Pericardium fibroblast (primary cell): ENCODE measurements around the gene INTS1. TPM values are rescaled to one million over a fixed set of nuclear protein-coding genes. Genes with fewer than 3 reads are reported as not detected.

Source experiments
- total RNA-seq: library from RNA; depleted of rRNA; stranded (reverse); fragments of >200 nt; gene quantifications from 2 replicates; pipeline ENCODE4 v1.2.3, GENCODE V29; 2015

The INTS1 gene, protein sequence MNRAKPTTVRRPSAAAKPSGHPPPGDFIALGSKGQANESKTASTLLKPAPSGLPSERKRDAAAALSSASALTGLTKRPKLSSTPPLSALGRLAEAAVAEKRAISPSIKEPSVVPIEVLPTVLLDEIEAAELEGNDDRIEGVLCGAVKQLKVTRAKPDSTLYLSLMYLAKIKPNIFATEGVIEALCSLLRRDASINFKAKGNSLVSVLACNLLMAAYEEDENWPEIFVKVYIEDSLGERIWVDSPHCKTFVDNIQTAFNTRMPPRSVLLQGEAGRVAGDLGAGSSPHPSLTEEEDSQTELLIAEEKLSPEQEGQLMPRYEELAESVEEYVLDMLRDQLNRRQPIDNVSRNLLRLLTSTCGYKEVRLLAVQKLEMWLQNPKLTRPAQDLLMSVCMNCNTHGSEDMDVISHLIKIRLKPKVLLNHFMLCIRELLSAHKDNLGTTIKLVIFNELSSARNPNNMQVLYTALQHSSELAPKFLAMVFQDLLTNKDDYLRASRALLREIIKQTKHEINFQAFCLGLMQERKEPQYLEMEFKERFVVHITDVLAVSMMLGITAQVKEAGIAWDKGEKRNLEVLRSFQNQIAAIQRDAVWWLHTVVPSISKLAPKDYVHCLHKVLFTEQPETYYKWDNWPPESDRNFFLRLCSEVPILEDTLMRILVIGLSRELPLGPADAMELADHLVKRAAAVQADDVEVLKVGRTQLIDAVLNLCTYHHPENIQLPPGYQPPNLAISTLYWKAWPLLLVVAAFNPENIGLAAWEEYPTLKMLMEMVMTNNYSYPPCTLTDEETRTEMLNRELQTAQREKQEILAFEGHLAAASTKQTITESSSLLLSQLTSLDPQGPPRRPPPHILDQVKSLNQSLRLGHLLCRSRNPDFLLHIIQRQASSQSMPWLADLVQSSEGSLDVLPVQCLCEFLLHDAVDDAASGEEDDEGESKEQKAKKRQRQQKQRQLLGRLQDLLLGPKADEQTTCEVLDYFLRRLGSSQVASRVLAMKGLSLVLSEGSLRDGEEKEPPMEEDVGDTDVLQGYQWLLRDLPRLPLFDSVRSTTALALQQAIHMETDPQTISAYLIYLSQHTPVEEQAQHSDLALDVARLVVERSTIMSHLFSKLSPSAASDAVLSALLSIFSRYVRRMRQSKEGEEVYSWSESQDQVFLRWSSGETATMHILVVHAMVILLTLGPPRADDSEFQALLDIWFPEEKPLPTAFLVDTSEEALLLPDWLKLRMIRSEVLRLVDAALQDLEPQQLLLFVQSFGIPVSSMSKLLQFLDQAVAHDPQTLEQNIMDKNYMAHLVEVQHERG (N-terminal part only)
- 48.9 and 52.1 TPM in 2 replicates for total RNA-seq

DNA sequence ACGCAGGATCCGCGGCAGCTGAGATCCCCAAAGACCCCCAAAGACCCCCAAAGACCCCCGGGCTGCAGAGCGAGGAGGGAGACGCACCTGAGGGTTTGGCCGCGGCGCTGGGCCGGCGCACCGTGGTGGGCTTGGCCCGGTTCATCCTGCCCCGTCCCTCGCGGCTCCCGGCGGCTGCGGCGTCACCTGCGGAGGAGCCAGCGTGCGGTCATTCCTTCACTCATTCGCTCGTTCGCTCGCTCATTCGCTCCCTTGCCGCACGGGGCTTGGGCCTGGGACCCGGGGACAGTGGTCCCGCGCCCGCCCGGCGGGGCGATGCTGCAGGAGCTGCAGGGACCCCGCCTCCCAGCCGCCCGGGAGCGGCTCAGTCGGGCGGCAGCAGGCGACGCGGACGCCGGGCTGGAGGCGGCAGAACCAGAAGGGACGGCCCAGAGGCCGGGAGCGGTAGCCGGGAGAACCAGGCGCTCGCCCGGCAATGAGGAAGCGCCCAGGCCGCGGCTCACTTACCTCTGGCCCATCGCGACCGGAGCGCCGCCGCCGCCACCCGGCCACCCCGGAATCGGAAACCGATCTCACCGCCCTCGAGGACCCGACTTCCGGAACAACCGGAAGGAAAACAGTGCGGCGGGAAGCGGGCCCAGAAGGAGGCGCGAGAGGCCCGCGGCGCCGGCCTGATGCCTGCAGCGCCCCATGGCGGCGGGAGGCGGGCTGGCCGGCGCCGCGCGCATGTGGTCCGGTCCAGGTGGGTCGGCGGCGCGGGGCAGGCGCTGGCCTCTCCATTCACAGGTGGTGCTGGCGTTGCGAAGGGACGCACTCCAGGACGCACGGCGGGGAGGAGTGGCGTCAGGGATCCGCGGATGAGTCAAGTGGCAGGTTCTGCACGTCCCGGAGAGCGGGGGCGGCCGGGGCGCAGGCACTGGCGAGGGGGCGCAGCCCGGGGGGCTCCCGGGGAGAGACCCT, at the start of gene INTS1:
Gene INTS1, minus strand, starts transcription at position 574 of the 960 bp plus-strand sequence. Its CDS starts 429 bp downstream, at position 145.

DNA sequence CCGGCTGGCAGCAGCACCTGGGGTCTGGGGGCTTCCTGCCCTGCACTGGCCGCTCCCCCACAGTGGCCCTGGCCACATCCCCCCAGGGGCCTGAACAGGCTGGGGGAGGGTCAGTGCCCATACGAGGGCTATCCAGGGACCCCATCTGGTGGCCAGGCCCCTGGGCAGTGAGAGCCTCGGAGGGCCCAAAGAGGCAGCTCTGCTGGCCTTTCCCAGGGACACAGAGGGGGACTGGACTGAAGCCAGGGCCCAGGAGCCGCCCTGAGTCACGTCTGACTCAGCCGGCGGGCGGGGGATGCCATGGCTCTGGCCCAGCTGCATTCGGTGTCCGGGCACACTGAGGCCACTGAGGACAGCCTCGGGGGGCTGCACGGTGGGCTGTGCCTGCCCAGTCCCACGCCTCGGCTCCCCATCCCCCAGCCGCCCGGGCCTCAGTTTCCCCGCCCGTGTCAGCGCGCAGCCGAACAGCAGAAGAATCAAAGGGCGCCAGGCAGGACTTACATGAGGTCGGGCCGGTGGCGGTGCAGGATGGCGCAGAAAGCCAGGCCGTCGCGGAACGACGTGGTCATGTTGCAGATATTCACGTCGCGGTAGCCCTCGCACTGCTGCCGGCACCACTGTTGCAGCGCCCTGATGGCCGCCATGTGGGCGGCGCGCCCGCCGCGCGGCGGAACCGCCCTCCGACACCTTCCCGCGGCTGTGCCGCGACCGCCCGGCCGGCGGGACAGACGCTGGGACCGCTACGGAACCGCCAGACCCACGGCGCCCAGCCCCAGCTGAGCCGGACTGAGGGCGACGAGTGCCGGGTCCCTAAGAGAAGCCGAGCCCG, 45.3 kb downstream of the INTS1 start, which contains the start of gene MICALL2:
Gene MICALL2, minus strand, starts transcription at position 788 of the 829 bp plus-strand sequence. Its CDS starts 144 bp downstream, at position 644.

Other genes starting within 250 kb of the INTS1 start
- 18.3 and 19.3 TPM in 2 replicates for gene MICALL2, start 44.9 kb downstream of the INTS1 start, total RNA-seq
- gene MAFK, start 26.3 kb upstream of the INTS1 start, total RNA-seq: 8.8 and 10.4 TPM in 2 replicates
- gene TMEM184A, start 51.8 kb upstream of the INTS1 start, total RNA-seq: not detected in 2 replicates
- gene PSMG3, start 65.6 kb upstream of the INTS1 start, total RNA-seq: 43.0 and 61.3 TPM in 2 replicates
- 0.93 and 2.0 TPM in 2 replicates for gene ELFN1, start 165.9 kb upstream of the INTS1 start, total RNA-seq